BJ (cell line): Measurements from ENCODE around the gene SLC10A3. TPM values are rescaled to one million over a fixed set of nuclear protein-coding genes. Genes with fewer than 3 reads are reported as not detected.

ENCODE experiments used
- CTCF ChIA-PET: fragments of 350-600 bp; formaldehyde crosslinking; extraction: SDS; loops from one replicate; lab custom pipeline; 2021; ENCODE audit warnings: antibody characterized with exemption, inconsistent platforms; lab: Yijun Ruan, JAX
- POLR2A ChIA-PET: fragments of 300-600 bp; sonication (Branson Sonifier 250); formaldehyde crosslinking; extraction: SDS; loops from one replicate; lab custom pipeline; 2021; ENCODE audit warnings: antibody characterized with exemption; lab: Charles Lee
- DNase-seq: peaks from one replicate; pipeline ENCODE4 v3.0.0-alpha.2; 2011; ENCODE audit warnings: low read depth
- H3K27me3 ChIP-seq: 2 replicates; pipeline ENCODE4 v1.6.0; 2011; ENCODE audit warnings: low read length; ENCODE audit not compliant: control insufficient read depth, insufficient read depth
- H3K36me3 ChIP-seq: 2 replicates; pipeline ENCODE4 v1.5.1; 2011; ENCODE audit warnings: low read length; ENCODE audit not compliant: control insufficient read depth, insufficient read depth
- H3K4me3 ChIP-seq: 2 replicates; pipeline ENCODE4 v1.5.1; 2011; ENCODE audit warnings: low read depth, mild to moderate bottlenecking, control low read depth, low read length
- polyA plus RNA-seq: library from polyadenylated mRNA; depleted of rRNA; stranded (reverse); fragments of >200 nt; gene quantifications from 2 replicates; pipeline ENCODE4 v1.2.3, GENCODE V29; 2011
- TF ChIP-seq, protein P1 (sequence below): IDR thresholded peaks from 2 replicates; pipeline ENCODE4 v1.5.1; 2011; ENCODE audit warnings: low read depth, mild to moderate bottlenecking, control low read depth, inconsistent platforms, low read length, moderate library complexity; ENCODE audit not compliant: insufficient read depth

Gene SLC10A3
- polyA plus RNA-seq, 1 experiment, result 45.6 TPM

DNA sequence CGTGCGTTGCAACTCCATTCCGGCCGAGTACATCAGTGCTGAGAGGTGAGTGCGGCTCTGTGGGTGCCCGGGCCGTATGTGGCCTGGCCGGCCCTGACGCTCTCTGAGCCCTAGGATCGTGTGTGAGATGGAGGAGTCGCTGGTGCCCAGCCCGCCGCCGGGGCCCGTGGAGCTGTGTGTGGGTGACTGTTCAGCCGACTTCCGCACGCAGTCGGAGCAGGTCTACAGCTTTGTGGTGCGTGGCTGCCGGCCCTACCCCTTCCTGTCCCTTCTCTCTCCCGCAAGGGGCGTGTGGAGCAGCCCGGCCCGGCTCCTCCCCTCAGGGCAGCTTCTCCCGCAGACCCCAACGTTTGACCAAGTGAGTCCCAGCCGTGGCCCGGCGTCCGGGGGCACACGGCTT is 24.4 kb downstream of the SLC10A3 start:
- POLR2A ChIA-PET, result no interaction called here
- TF ChIP-seq, protein P1, sequence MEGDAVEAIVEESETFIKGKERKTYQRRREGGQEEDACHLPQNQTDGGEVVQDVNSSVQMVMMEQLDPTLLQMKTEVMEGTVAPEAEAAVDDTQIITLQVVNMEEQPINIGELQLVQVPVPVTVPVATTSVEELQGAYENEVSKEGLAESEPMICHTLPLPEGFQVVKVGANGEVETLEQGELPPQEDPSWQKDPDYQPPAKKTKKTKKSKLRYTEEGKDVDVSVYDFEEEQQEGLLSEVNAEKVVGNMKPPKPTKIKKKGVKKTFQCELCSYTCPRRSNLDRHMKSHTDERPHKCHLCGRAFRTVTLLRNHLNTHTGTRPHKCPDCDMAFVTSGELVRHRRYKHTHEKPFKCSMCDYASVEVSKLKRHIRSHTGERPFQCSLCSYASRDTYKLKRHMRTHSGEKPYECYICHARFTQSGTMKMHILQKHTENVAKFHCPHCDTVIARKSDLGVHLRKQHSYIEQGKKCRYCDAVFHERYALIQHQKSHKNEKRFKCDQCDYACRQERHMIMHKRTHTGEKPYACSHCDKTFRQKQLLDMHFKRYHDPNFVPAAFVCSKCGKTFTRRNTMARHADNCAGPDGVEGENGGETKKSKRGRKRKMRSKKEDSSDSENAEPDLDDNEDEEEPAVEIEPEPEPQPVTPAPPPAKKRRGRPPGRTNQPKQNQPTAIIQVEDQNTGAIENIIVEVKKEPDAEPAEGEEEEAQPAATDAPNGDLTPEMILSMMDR, result no peak
- Histone ChIP-seq H3K27me3 (no peaks in the 10 kb centered on the region), H3K4me3 (no peak overlapping the region), H3K36me3 (peaks cover 50% of the 10 kb centered on the region)
- CTCF ChIA-PET, result interaction anchor here (1.2 kb wide), 1 partner anchor 61 kb away, joined by 3 read pairs; no protein-coding TSS in a partner anchor
- no peak for DNase-seq

DNA sequence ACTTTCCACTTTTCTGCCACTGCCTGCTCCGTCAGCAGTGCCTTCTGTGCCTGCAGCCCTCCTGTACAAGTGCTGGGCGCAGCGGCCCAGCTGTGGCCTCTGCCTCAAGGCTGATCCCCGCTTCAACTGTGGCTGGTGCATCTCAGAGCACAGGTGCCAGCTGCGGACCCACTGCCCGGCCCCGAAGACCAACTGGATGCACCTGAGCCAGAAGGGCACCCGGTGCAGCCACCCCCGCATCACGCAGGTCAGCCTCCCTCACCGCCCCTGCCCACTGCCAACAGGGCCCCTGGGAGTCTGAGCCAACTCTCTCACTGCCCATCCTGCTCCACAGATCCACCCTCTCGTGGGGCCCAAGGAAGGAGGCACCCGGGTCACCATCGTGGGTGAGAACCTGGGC is 24.8 kb downstream of the SLC10A3 start:
- TF ChIP-seq, protein P1, result no peak

DNA sequence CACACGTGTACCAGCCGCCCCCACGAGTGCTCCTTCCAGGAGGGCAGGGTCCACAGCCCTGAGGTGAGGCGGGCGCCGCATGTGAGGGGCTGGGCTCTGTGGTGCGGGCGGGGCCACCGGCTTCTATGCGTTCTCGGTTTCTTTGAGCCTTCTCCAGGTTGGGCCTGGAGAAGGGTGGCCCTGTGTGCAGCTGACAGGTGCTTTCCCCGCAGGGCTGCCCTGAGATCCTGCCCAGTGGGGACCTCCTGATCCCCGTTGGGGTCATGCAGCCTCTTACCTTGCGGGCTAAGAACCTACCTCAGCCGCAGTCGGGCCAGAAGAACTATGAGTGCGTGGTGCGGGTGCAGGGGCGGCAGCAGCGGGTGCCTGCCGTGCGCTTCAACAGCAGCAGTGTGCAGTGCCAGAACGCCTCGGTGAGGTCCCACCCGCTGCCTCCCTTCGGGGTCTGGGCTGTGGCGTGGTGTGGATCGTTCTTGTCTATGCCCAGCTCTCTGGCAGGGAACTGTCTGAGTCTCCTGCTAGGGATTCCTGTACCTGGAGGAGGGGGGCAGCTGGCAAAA is 25.5 kb downstream of the SLC10A3 start:
- ChIA-PET POLR2A (no interaction called here), CTCF (no interaction called here)
- no peak for DNase-seq
- no peaks in the 10 kb centered on the region for H3K27me3 ChIP-seq
- H3K36me3 ChIP-seq, result peaks cover 42% of the 10 kb centered on the region
- H3K4me3 ChIP-seq, result no peak overlapping the region
- TF ChIP-seq, protein P1, result no peak

More for the DNA sequence above, 24.8 kb downstream of the SLC10A3 start:
- Histone ChIP-seq H3K27me3 (no peaks in the 10 kb centered on the region), H3K4me3 (no peak overlapping the region), H3K36me3 (peaks cover 48% of the 10 kb centered on the region)
- DNase-seq, result no peak
- ChIA-PET CTCF (interaction anchor here (1.2 kb wide), 1 partner anchor 62 kb away, joined by 3 read pairs; no protein-coding TSS in a partner anchor), POLR2A (no interaction called here)

DNA sequence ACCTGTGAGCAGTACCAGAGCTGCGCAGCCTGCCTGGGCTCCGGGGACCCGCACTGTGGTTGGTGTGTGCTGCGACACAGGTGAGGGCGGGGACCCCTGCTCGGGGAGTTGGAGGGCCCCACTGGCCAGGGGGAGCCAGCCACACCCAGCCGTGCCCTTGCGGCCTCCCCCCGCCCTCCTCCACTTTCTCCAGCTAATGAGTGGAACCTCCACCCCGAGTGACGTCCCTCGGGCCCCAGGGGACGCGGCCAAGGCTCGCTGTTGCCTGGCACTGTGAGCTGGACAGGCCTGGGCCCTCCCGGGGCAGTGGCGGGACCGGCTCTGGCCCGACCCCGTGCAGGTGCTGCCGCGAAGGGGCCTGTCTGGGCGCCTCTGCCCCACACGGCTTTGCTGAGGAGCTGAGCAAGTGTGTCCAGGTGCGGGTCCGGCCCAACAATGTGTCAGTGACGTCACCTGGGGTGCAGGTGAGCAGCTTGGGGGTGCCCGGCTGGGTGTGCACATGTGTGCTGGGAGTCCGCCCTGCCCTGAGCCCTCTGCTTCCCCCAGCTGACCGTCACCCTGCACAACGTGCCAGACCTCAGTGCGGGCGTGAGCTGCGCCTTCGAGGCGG is 26.7 kb downstream of the SLC10A3 start:
- TF ChIP-seq, protein P1, result no peak
- no peak for DNase-seq
- Histone ChIP-seq H3K27me3 (no peaks in the 10 kb centered on the region), H3K36me3 (peaks cover 39% of the 10 kb centered on the region), H3K4me3 (no peak overlapping the region)
- ChIA-PET POLR2A (no interaction called here), CTCF (no interaction called here)

DNA sequence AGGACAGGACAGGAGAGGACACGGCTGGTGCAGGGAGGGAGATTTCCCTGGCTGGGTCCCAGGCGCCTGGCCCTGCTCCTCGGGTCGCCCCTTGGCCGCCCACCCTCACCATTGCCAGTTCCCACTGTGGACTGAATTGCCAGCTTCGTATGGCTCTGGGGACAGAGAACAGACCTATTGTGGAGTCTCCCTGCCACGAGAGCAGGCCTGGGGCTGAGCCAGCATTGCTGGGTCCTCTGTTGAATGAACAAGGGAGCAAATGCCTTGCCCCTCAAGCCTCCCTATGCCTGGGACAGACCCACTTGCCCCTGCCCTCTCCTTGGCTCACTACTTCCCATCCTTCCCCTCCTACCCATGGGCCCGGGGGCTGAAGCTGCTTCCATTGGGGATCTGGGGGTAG is 28.0 kb downstream of the SLC10A3 start:
- Histone ChIP-seq H3K4me3 (no peak overlapping the region), H3K36me3 (peaks cover 34% of the 10 kb centered on the region), H3K27me3 (no peaks in the 10 kb centered on the region)
- ChIA-PET CTCF (no interaction called here), POLR2A (no interaction called here)
- DNase-seq, result no peak
- TF ChIP-seq, protein P1, result no peak
